ENCODE data around the gene GJB2. TPM values are rescaled to one million over a fixed set of nuclear protein-coding genes. Genes with fewer than 3 reads are reported as not detected.

Gene GJB2
- total RNA-seq, 1 donor: 0.18 TPM

DNA sequence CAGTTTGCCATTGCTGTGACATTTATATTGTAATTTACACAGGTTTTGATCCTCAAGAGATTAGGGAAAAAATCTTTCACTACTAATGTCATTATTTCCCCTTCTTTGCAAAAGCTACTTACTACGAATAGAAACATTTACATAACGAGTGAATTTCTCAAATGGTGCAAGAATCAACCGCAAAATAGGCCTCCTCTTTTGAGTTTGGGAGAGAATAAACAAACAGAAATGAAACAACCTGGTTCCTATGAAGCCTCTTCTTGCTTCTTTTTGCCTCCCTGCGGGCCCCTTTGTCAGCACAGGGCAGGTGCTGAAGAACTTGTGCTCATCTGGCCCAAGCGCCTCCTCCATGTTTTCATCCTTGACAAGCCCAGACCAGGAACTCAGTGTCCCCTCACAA is 21.8 kb downstream of the GJB2 start:
- no peak overlapping the region for H3K4me3 ChIP-seq (ENCODE audit: low read depth, low read length)
- no peak for TF ChIP-seq CTCF (IDR thresholded peaks at IDR 0.05; ENCODE audit: insufficient read depth, low read length)
- DNase-seq (ENCODE audit: low read depth): no peak

- H3K4me3 ChIP-seq (ENCODE audit: low read depth, low read length): no peak overlapping the region
- no peak for TF ChIP-seq CTCF (IDR thresholded peaks at IDR 0.05; ENCODE audit: insufficient read depth, low read length)
- DNase-seq (ENCODE audit: low read depth): no peak
Measured at GRCh38 chr13:20168396-20168795, 24.3 kb downstream of the GJB2 start.

DNA sequence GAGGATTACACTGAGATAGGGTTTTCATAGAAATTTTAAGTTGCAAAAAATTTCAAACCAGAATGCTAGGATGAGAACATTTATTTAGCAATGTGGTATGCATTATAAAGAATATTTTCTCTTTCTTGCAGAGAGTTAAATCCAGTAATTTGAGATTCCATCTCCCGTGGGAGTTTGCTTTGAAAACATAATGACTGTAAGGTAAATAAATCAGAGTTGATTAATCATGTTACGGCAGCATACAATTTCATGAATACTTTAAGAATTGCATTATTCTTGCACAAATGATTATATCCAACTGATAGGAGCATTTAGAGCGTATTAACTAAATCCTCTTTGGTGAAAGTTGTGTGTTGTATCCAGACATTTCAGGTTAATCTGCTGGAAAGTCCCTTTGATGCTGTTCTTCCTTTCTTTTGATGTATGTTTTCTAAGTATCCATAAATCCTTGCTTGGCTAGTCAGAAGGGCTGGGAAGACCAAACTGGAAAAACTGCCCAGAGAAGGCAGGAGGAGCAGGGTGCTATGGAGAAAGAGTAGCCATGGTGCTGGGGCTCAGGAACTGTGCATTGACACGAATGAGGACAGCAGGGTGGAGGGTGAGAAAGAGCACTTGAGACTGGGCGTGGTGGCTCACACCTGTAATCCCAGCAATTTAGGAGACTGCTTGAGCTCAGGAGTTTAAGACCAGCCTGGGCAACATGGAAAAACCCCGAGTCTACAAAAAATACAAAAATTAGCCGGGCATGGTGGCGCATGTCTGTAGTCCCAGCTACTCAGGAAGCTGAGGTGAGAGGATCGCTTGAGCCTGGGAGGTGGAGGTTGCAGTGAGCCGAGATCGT is 27.1 kb downstream of the GJB2 start:
- H3K4me3 ChIP-seq (ENCODE audit: low read depth, low read length): no peak overlapping the region
- no peak for TF ChIP-seq CTCF (IDR thresholded peaks at IDR 0.05; ENCODE audit: insufficient read depth, low read length)
- peak; percentile 19 for DNase-seq (ENCODE audit: low read depth)

DNA sequence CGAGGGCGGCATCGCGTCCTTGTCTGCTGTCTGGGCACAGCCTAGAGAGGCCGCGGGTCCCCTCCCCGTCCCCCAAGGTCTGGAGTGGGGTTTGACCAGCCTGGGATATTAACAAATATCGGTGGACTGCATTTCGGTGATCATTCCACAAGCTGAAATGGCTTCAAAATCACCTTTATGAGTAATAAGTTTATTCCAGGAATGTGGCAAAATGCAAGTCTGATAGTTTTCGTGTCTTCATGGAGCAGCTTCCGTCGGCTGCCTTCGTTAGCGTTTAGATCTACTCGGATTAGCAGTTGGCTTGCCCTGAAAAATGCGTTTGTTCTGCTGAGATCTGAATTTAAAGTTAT is 30.8 kb downstream of the GJB2 start:
- no peak for TF ChIP-seq CTCF (IDR thresholded peaks at IDR 0.05; ENCODE audit: insufficient read depth, low read length)
- no peak overlapping the region for H3K4me3 ChIP-seq (ENCODE audit: low read depth, low read length)
- no peak for DNase-seq (ENCODE audit: low read depth)

GRCh38 chr13:20161275-20161950 is 31.3 kb downstream of the GJB2 start:
- no peak for TF ChIP-seq CTCF (IDR thresholded peaks at IDR 0.05; ENCODE audit: insufficient read depth, low read length)
- peak overlapping the region; percentile 62 for H3K4me3 ChIP-seq (ENCODE audit: low read depth, low read length)
- no peak for DNase-seq (ENCODE audit: low read depth)

- H3K4me3 ChIP-seq (ENCODE audit: low read depth, low read length): peak within 1 kb of the TSS; percentile 62
- DNase-seq (ENCODE audit: low read depth): no peak
- no peak for TF ChIP-seq CTCF (IDR thresholded peaks at IDR 0.05; ENCODE audit: insufficient read depth, low read length)
Measured at GRCh38 chr13:20160306-20161274, 32.1 kb downstream of the GJB2 start, which contains the start of gene GJA3. Gene GJA3 (minus strand): TSS chr13:20161052. CDS start chr13:20143288, 17,764 bp downstream.

Data from fibroblast of the aortic adventitia (primary cell).